Calu3 (cell line): Measurements from ENCODE around the gene DDX21. TPM values are rescaled to one million over a fixed set of nuclear protein-coding genes. Genes with fewer than 3 reads are reported as not detected.
"Not testable (repeated sequence)": the region's sequence is repeated elsewhere in the genome, so short reads cannot be mapped to it uniquely, and the experiment has no call there.

ENCODE experiments used
- BruUV-seq: library from RNA; stranded (reverse); fragments of 400-500 nt; replicated peaks from 2 replicates; lab custom pipeline; 2021; lab: Mats Ljungman, UMichigan
- CTCF ChIA-PET: fragments of 300-600 bp; sonication (Branson Sonifier 250); formaldehyde crosslinking; loops from one replicate; lab custom pipeline; 2022; ENCODE audit warnings: antibody characterized with exemption; lab: Charles Lee
- DNase-seq: peaks from one replicate; pipeline ENCODE4 v3.0.0; 2022
- H3K27ac Mint-ChIP-seq: one replicate; pipeline ENCODE4 v1.8.0; 2022; ENCODE audit warnings: mixed read lengths; ENCODE audit not compliant: unreplicated experiment
- H3K27me3 Mint-ChIP-seq: one replicate; pipeline ENCODE4 v1.8.0; 2022; ENCODE audit warnings: mixed read lengths; ENCODE audit not compliant: unreplicated experiment
- H3K36me3 Mint-ChIP-seq: one replicate; pipeline ENCODE4 v1.8.0; 2022; ENCODE audit warnings: mild to moderate bottlenecking, moderate library complexity, mixed read lengths; ENCODE audit not compliant: insufficient read depth, unreplicated experiment
- H3K4me1 Mint-ChIP-seq: one replicate; pipeline ENCODE4 v1.8.0; 2022; ENCODE audit warnings: mild to moderate bottlenecking, low read depth, mixed read lengths; ENCODE audit not compliant: unreplicated experiment
- H3K4me3 Mint-ChIP-seq: one replicate; pipeline ENCODE4 v1.8.0; 2022; ENCODE audit warnings: mild to moderate bottlenecking, low read depth, moderate library complexity, mixed read lengths; ENCODE audit not compliant: unreplicated experiment
- H3K9me3 Mint-ChIP-seq: one replicate; pipeline ENCODE4 v1.8.0; 2022; ENCODE audit warnings: low read depth, mixed read lengths; ENCODE audit not compliant: unreplicated experiment
- intact Hi-C: fragments of 100-400 bp; cut with micrococcal nuclease; formaldehyde crosslinking; loops from one replicate; pipeline ENCODE4 v1.10.0; 2022; ENCODE audit not compliant: unreplicated experiment
- total RNA-seq: library from RNA; stranded (reverse); gene quantifications from 2 replicates; pipeline ENCODE4 v1.2.3, GENCODE V29; 2022
- TF ChIP-seq, protein P1 (sequence below): fragments of 200-600 bp; IDR thresholded peaks from one replicate; pipeline ENCODE4 v1.8.0; 2022; ENCODE audit warnings: antibody characterized with exemption; ENCODE audit not compliant: unreplicated experiment

DDX21 gene
- total RNA-seq, 1 experiment from 2014 or later = 135 TPM

DNA sequence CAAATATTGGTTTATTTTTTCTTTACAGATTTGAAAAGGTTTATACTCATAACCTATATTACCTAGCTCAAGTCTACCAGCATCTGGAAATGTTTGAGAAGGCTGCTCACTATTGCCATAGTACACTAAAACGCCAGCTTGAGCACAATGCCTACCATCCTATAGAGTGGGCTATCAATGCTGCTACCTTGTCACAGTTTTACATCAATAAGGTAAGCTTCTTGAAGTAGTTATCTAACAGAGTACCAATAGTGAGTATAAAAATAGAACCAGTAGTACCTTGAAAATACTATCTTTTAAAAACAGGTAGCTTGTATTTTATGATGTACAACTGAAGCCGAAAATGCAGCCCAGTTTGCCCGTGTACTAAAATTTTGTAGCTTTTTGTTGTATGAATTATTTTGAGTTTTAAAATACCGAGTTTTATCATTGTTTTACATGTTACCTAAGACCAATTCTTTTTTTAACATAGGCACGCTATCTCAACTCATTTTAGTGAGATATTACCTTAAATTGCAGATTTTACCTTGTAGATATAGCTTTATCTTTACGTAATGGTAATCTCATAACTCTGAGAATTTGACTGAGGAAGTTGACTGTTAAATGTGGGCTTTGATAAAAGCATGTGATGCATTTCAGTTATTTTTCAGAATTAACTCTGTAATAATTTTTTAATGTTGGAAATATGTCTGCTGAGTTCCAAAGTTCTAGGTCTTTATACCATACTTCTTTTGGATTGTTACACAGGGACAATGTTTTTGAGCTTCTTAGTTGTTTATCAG is 49.9 kb downstream of the DDX21 start:
- no TSS peak for BruUV-seq
- DNase-seq = no peak
- CTCF ChIA-PET = interaction anchor here (0.6 to 3.0 kb wide), 5 partner anchors 10 to 438 kb away, joined by 3 to 45 read pairs (median 4); partner anchors contain the start of gene VPS26A
- H3K9me3 Mint-ChIP-seq = no peaks in the 10 kb centered on the region
- no peaks in the 10 kb centered on the region for H3K36me3 Mint-ChIP-seq
- TF ChIP-seq, protein P1, sequence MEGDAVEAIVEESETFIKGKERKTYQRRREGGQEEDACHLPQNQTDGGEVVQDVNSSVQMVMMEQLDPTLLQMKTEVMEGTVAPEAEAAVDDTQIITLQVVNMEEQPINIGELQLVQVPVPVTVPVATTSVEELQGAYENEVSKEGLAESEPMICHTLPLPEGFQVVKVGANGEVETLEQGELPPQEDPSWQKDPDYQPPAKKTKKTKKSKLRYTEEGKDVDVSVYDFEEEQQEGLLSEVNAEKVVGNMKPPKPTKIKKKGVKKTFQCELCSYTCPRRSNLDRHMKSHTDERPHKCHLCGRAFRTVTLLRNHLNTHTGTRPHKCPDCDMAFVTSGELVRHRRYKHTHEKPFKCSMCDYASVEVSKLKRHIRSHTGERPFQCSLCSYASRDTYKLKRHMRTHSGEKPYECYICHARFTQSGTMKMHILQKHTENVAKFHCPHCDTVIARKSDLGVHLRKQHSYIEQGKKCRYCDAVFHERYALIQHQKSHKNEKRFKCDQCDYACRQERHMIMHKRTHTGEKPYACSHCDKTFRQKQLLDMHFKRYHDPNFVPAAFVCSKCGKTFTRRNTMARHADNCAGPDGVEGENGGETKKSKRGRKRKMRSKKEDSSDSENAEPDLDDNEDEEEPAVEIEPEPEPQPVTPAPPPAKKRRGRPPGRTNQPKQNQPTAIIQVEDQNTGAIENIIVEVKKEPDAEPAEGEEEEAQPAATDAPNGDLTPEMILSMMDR = no peak
- no peak overlapping the region for H3K27ac Mint-ChIP-seq
- no peaks in the 10 kb centered on the region for H3K27me3 Mint-ChIP-seq
- no peaks in the 10 kb centered on the region for H3K4me1 Mint-ChIP-seq
- intact Hi-C loops = loop anchor here (1.0 kb wide), 1 partner anchor 87 kb away; no protein-coding TSS in a partner anchor
- H3K4me3 Mint-ChIP-seq = no peak overlapping the region

DNA sequence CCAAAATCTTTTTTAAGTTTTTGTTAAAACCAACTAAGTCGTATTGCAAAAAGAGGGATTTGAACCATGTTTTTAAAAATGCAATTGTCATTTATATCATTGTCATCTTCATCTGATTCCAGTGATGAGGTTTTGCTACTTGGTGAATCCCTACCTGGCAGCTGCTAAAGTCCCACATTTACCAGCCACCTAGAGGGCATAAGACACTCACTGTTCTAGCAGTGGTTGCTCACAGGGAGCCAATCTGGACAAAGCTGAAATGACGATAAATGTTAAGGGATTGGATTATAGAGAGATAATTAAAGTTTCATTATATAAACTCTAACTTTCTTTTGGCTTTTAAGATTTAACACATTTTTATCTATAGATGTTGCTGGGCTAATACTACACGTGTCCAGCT is 51.3 kb downstream of the DDX21 start:
- no peak for DNase-seq
- Mint-ChIP-seq H3K36me3 (no peaks in the 10 kb centered on the region), H3K9me3 (no peaks in the 10 kb centered on the region), H3K4me1 (no peaks in the 10 kb centered on the region), H3K27ac (no peak overlapping the region), H3K4me3 (no peak overlapping the region), H3K27me3 (no peaks in the 10 kb centered on the region)
- TF ChIP-seq, protein P1 = no peak
- CTCF ChIA-PET = interaction anchor here (1.0 kb wide), 1 partner anchor 87 kb away, joined by 3 read pairs; no protein-coding TSS in a partner anchor
- intact Hi-C loops = no loop called here
- no TSS peak for BruUV-seq

DNA sequence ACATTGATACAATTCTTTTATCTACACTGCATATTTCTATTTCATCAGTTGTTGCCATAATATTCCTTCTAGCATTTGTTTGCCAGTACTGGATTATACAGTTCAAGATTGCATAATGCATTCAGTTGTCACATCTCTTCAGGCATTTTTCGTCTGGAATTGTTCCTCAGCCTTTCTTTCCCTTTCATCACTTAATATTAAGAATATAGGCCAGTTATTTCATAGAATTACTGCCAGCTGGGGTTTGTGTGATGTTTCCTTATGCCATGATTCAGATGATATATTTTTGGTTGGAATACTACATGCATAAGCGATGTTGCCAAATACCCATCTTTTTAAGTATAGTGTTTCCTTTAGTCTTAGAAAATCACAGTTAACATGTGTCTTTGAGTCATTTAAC is 53.4 kb downstream of the DDX21 start:
- Mint-ChIP-seq H3K36me3 (no peaks in the 10 kb centered on the region), H3K4me1 (no peaks in the 10 kb centered on the region), H3K4me3 (no peak overlapping the region), H3K27me3 (no peaks in the 10 kb centered on the region), H3K9me3 (no peaks in the 10 kb centered on the region), H3K27ac (no peak overlapping the region)
- DNase-seq = no peak
- TF ChIP-seq, protein P1 = no peak
- CTCF ChIA-PET = no interaction called here
- BruUV-seq = no TSS peak
- intact Hi-C loops = no loop called here

DNA sequence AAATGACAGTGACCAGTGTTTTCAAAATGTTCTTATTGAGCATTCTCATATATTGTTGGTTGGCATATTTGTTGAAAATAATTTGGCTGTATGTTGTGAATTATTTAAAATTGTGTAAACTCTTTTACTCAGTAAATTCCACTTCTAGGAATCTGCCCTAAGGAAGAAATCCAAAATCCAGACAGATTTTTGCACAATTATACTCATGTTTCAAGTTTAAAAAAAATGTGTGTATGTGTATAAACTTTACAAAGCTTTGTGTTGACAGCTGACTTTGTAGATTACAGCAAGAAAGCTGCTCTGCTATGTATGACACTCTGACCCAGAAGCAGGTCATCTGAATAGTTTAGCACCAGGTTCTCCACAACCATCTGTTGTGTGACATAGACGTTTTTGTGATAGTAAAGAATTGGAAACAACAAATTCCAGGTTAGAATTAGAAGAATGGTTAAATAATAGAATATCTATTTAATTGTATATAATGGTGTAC is 54.2 kb downstream of the DDX21 start:
- Mint-ChIP-seq H3K4me1 (no peaks in the 10 kb centered on the region), H3K4me3 (no peak overlapping the region), H3K9me3 (no peaks in the 10 kb centered on the region), H3K36me3 (no peaks in the 10 kb centered on the region), H3K27ac (no peak overlapping the region), H3K27me3 (no peaks in the 10 kb centered on the region)
- TF ChIP-seq, protein P1 = no peak
- intact Hi-C loops = no loop called here
- CTCF ChIA-PET = no interaction called here
- no peak for DNase-seq
- BruUV-seq = no TSS peak

DNA sequence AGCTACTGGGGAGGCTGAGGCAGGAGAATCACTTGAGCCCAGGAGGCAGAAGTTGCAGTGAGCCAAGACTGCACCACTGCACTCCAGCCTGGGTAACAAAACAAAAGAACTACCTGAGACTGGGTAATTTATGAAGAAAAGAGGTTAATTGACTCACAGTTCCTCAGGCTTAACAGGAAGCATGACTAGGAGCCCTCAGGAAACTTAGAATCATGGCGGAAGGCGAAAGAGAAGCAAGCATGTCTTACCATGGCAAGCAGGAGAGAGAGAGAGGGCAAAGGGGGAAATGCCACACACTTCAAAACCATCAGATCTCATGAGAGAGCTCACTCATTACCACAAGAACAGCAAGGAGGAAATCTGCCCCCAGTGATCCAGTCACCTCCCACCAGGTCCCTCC is 56.8 kb downstream of the DDX21 start:
- DNase-seq, CTCF ChIA-PET, H3K27ac Mint-ChIP-seq, BruUV-seq, intact Hi-C loops, H3K4me3 Mint-ChIP-seq, H3K9me3 Mint-ChIP-seq, H3K27me3 Mint-ChIP-seq, H3K36me3 Mint-ChIP-seq, H3K4me1 Mint-ChIP-seq: not testable (repeated sequence)
